GM10248 (cell line): ENCODE data around the gene KLHDC3.

Source experiments
- CTCF ChIA-PET: fragments of 300-600 bp; sonication (Branson Sonifier 250); formaldehyde crosslinking; extraction: SDS; loops from one replicate; lab custom pipeline; 2021; ENCODE audit warnings: antibody characterized with exemption; lab: Yijun Ruan, JAX
- POLR2A ChIA-PET: fragments of 350-650 bp; sonication (Branson Sonifier 250); formaldehyde crosslinking; extraction: SDS; loops from one replicate; lab custom pipeline; 2020; ENCODE audit warnings: antibody characterized with exemption; lab: Yijun Ruan, JAX
- DNase-seq: peaks from one replicate; pipeline ENCODE4 v3.0.0; 2012; ENCODE audit errors: extremely low spot score
- CTCF ChIP-seq: IDR thresholded peaks from 2 replicates; pipeline ENCODE4 v1.5.1; 2012; ENCODE audit warnings: mild to moderate bottlenecking, low read depth; ENCODE audit errors: extremely low read depth, missing control alignments, control extremely low read depth

The KLHDC3 gene

GRCh38 chr6:43054206-43054943 lies 40.3 kb downstream of the KLHDC3 start:
- DNase-seq: no peak
- CTCF ChIA-PET: interaction anchor here (0.7 to 2.0 kb wide), 5 partner anchors 11 to 118 kb away, joined by 3 to 5 read pairs (median 3); partner anchors contain the start of gene RRP36
- TF ChIP-seq CTCF: no peak
- POLR2A ChIA-PET: interaction anchor here (0.6 to 1.4 kb wide), 2 partner anchors 59 to 124 kb away, joined by 3 to 5 read pairs; no protein-coding TSS in a partner anchor

GRCh38 chr6:43055966-43056365 lies 41.9 kb downstream of the KLHDC3 start:
- TF ChIP-seq CTCF: no peak
- no peak for DNase-seq
- CTCF ChIA-PET: interaction anchor here (1.5 to 2.0 kb wide), 2 partner anchors 59 to 88 kb away, joined by 3 to 5 read pairs; no protein-coding TSS in a partner anchor
- POLR2A ChIA-PET: no interaction called here

- ChIA-PET POLR2A (interaction anchor here (1.1 kb wide), 1 partner anchor 10 kb away, joined by 5 read pairs; no protein-coding TSS in a partner anchor), CTCF (interaction anchor here (1.1 to 2.0 kb wide), 2 partner anchors 48 to 85 kb away, joined by 3 to 5 read pairs; no protein-coding TSS in a partner anchor)
- TF ChIP-seq CTCF: no peak
- no peak for DNase-seq
Observed at GRCh38 chr6:43058531-43058930, 44.5 kb downstream of the KLHDC3 start.

- TF ChIP-seq CTCF: no peak
- ChIA-PET CTCF (interaction anchor here (1.1 to 2.0 kb wide), 3 partner anchors 25 to 84 kb away, joined by 3 to 5 read pairs (median 3); no protein-coding TSS in a partner anchor), POLR2A (interaction anchor here (1.1 kb wide), 1 partner anchor 11 kb away, joined by 5 read pairs; no protein-coding TSS in a partner anchor)
- DNase-seq: peak; percentile 100
Observed at GRCh38 chr6:43059168-43060033, 45.4 kb downstream of the KLHDC3 start, which contains the start of the genes KLC4 and MRPL2. TSS of gene KLC4 (plus strand) at chr6:43059631. CDS start at chr6:43061336, 1,705 bp downstream. TSS of gene MRPL2 (minus strand) at chr6:43059434. CDS start at chr6:43059381, 53 bp downstream.

GRCh38 chr6:43060034-43060754 lies 46.1 kb downstream of the KLHDC3 start:
- CTCF ChIA-PET: interaction anchor here (0.9 to 1.8 kb wide), 4 partner anchors 9 to 83 kb away, joined by 3 to 5 read pairs (median 4); no protein-coding TSS in a partner anchor
- POLR2A ChIA-PET: interaction anchor here (1.1 kb wide), 1 partner anchor 11 kb away, joined by 5 read pairs; no protein-coding TSS in a partner anchor
- no peak for TF ChIP-seq CTCF
- no peak for DNase-seq
